ENCODE data around the gene NEURL4.
"Not testable (repeated sequence)": the region's sequence is repeated elsewhere in the genome, so short reads cannot be mapped to it uniquely, and the experiment has no call there.

NEURL4 gene

GRCh38 chr17:7346761-7347614 lies 17.9 kb upstream of the NEURL4 start:
- DNase-seq: no peak

- DNase-seq: no peak
Measured at GRCh38 chr17:7343250-7343649, 14.1 kb upstream of the NEURL4 start.

GRCh38 chr17:7341842-7342241 lies 12.7 kb upstream of the NEURL4 start:
- DNase-seq: no peak

- DNase-seq: no peak
Measured at GRCh38 chr17:7340179-7340578, 11.0 kb upstream of the NEURL4 start.

- not testable (repeated sequence) for DNase-seq
Measured at GRCh38 chr17:7337600-7337999, 8.5 kb upstream of the NEURL4 start.

GRCh38 chr17:7336240-7337175 lies 7.4 kb upstream of the NEURL4 start, which contains the start of gene ACAP1:
Gene ACAP1 (plus strand): TSS chr17:7336529. CDS start chr17:7336735, 206 bp downstream.
- no peak for DNase-seq

GRCh38 chr17:7335765-7336164 lies 6.6 kb upstream of the NEURL4 start:
- DNase-seq: not testable (repeated sequence)

- DNase-seq: no peak
Measured at GRCh38 chr17:7334938-7335538, 5.9 kb upstream of the NEURL4 start.

GRCh38 chr17:7332600-7333069 lies 3.5 kb upstream of the NEURL4 start:
- not testable (repeated sequence) for DNase-seq

- DNase-seq: no peak
Measured at GRCh38 chr17:7332111-7332510, 3.0 kb upstream of the NEURL4 start.

- no peak for DNase-seq
Measured at GRCh38 chr17:7330638-7331015, 1.5 kb upstream of the NEURL4 start.

- no peak for DNase-seq
Measured at GRCh38 chr17:7329997-7330637, 982 bp upstream of the NEURL4 start.

GRCh38 chr17:7329374-7329996 lies 350 bp upstream of the NEURL4 start:
- DNase-seq: peak; percentile 99

- no peak for DNase-seq
Measured at GRCh38 chr17:7328009-7328408, 1.1 kb downstream of the NEURL4 start.

- DNase-seq: no peak
Measured at GRCh38 chr17:7327501-7327900, 1.6 kb downstream of the NEURL4 start.

- no peak for DNase-seq
Measured at GRCh38 chr17:7327056-7327455, 2.1 kb downstream of the NEURL4 start.

- no peak for DNase-seq
Measured at GRCh38 chr17:7326186-7326585, 2.9 kb downstream of the NEURL4 start.

- DNase-seq: no peak
Measured at GRCh38 chr17:7325031-7325528, 4.1 kb downstream of the NEURL4 start.

- no peak for DNase-seq
Measured at GRCh38 chr17:7324438-7324779, 4.7 kb downstream of the NEURL4 start.

- peak; percentile 70 for DNase-seq
Measured at GRCh38 chr17:7323731-7324437, 5.3 kb downstream of the NEURL4 start.

GRCh38 chr17:7322520-7323194 lies 6.5 kb downstream of the NEURL4 start:
- no peak for DNase-seq

Data from retina (tissue), 1 donor.